HG03159 (cell line): ENCODE measurements around the gene CARD8.
"Not testable (repeated sequence)": the region's sequence is repeated elsewhere in the genome, so short reads cannot be mapped to it uniquely, and the experiment has no call there.

Experiments used
- ATAC-seq: cut with Tn5 transposase; IDR thresholded peaks from one replicate; pipeline ENCODE4 v1.9.1; 2021; ENCODE audit warnings: mild to moderate bottlenecking, moderate library complexity; ENCODE audit not compliant: unreplicated experiment

The CARD8 gene

GRCh38 chr19:48265326-48265725, 9.6 kb upstream of the CARD8 start:
- not testable (repeated sequence) for ATAC-seq

- not testable (repeated sequence) for ATAC-seq
Measured at GRCh38 chr19:48260359-48260714, 4.6 kb upstream of the CARD8 start.

GRCh38 chr19:48258992-48259391, 3.3 kb upstream of the CARD8 start:
- ATAC-seq = not testable (repeated sequence)

GRCh38 chr19:48258350-48258749, 2.6 kb upstream of the CARD8 start:
- ATAC-seq = no peak

DNA sequence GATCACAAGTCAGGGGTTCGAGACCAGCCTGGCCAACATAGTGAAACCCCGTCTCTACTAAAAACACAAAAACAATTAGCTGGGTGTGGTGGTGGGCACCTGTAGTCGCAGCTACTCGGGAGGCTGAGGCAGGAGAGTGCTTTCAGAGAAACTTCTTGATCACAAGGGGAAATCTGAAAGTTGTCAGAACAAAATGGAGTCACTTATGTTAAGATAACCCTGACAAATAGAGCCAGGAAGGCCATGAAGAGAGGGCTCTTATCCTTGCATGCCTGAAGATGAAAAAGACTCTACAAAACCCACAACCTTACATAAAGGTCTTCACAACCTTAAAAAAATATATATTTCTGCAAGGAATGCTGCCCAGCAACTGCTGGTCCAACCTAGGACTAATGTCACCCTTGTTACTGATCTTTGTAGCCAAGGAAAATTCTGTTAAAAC, 1.2 kb downstream of the CARD8 start:
- ATAC-seq = no peak

DNA sequence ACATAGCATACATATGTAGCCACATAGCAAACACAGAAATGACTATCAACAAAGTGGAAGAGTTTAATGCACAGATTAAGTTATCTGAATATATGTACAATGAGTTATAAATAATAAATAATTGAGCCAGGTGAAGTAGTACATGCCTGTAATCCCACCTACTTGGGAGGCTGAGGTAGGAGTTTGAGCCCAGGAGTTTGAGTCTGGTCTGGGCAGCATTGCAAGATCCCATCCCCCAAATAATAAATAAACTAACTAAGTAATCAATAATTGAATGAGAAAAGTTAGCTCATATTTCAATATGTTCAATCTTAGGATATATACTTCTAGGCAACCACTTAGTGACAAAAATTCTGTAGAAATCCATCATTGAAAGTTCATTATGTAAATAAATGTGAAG, 1.7 kb downstream of the CARD8 start:
- no peak for ATAC-seq

GRCh38 chr19:48252609-48253008, 3.1 kb downstream of the CARD8 start:
- no peak for ATAC-seq

DNA sequence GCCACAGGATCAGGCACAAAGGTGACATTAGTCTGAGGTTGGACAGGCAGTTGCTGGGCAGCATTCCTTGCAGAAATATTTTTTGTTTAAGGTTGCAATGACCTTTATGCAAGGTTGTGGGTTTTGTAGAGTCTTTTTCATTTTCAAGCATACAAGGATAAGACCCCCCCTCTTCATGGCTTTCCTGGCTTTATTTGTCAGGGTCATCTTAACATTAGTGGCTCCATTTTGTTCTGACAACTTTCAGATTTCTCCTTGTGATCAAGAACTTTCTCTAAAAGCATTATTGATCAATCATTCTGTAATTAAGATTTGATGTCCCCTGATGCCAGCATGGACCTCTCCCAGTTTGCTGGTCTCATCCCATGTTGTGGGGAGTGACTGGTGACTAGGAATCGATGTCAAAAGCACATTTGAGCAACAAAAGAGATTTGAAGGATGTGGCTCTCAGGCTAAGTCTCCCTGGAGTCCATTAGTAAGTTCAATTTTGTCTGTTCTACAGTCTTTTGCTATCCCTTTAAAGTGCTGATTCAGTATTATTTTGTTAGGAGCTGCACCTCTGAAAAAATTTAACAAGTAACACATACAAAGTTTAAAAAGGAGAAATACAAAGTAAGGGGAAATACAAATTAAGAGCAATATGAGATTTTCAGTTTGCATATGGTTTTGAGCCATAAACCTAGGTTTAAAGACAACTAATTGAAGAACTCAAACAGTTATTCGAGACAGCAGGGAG, 5.3 kb downstream of the CARD8 start:
- no peak for ATAC-seq

DNA sequence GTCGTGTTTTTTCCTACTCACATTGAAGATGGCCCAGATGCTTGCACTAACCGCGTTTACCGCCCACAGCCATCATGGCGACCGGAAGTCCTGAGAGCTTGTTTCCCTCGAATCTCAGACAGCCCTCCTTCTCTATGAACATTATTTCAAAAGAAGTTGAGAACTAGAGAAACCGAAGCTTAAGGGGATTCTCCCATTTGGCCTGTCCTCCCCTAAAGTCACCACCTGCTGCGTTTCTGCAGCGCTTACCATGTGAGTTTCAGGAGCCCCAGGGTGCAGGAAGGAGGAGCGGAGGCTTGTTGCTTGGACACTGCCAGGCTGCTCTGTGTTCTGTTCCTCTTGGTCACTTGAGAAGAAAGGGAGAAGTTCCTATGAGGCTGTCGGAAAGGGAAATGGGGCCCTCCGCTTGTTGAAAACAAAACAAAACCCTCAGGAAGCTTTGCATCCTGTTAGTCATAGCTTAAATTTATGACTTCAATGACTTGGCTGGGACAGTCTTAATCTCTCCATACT, 6.2 kb downstream of the CARD8 start:
- no peak for ATAC-seq

- no peak for ATAC-seq
Measured at GRCh38 chr19:48248081-48248833, 7.5 kb downstream of the CARD8 start.

DNA sequence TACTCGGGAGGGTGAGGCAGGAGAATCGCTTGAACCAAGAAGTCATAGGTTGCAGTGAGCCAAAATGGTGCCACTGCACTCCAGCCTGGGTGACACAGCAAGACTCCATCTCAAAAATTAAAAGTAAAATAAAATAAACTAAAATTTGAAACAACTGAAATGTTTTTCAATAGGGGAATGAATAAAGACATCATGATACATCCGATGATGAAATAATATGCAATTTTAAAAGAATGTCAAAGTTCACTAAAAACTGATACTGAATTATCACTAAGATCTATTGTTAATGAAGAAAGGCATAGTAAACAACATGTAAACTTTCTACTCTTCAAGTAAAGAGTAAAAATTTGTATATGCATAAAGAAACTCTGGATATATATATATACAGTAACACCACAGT, 8.5 kb downstream of the CARD8 start:
- ATAC-seq = no peak

DNA sequence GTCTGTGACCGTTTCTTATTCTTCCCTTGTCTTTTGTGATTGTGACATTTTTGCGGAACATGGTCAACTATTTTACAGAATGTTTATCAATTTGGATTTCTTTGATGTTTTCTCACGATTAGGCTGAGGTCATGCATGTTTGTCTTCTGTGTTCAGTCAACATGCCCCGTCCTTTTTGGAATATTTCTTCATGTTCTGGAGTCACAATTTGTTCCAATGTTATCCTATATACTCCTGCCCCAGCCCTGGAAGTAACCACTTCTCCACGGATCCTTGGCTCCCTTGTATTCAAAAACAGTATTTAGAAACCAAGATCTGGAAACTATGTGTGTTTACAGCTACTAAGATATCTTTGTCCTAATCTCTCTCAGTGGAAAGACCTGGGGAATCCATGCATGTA, 9.6 kb downstream of the CARD8 start:
- no peak for ATAC-seq

DNA sequence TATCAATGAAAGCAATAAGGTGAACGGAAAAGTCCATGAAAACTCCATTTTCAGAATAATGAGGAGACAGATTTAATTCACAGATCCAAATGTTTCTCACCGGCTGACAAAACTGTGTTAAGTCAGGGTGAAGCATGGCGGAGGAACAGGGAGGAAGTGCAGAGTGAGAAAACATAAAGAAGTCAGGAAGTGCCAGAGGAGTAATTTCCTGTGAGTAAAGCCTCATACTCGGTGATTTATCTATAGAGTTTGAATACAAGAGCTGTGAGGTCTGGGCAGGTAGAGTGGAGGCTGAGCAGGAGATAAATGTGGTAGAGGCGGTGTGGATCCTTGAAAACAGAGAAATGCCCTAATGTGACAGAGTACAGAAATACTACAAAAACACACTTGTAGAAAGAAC, 11.4 kb downstream of the CARD8 start:
- no peak for ATAC-seq

DNA sequence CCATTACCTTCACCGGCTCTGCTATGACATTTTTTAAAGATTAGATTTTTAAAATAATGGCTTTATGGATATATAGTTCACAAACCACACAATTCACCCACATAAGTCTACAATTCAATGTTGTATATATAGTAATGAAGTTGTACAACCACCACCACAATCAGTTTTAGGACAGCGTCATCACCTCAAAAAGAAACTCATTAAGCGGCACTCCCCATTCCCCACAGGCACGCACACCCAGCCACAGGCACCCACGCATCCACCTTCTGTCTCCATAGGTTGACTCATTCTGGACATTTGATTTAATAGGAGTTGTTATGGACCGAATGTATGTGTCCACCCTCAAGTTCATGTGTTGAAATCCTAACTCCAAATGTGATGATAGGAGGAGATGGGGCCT, 13.9 kb downstream of the CARD8 start:
- ATAC-seq = not testable (repeated sequence)

- ATAC-seq = no peak
Measured at GRCh38 chr19:48239582-48240141, 16.1 kb downstream of the CARD8 start.

GRCh38 chr19:48239120-48239519, 16.6 kb downstream of the CARD8 start:
- ATAC-seq = no peak

DNA sequence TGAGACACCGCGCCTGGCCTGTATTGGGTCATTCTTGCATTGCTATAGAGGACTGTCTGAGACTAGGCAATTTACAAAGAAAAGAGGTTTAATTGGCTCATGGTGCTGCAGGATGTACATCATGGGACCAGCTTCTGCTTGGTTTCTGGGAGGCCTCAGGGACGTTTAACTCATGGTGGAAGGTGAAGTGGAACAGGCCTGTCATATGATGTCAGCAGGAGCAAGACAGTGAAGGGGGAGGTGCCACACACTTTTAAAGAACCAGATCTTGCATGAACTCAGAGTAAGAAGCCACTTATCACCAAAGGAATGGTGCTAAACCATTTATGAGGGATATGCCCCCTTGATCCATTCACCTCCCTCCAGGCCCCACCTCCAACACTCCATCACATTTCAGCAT, 18.7 kb downstream of the CARD8 start:
- ATAC-seq = no peak

- no peak for ATAC-seq
Measured at GRCh38 chr19:48230555-48231129, 25.1 kb downstream of the CARD8 start.

DNA sequence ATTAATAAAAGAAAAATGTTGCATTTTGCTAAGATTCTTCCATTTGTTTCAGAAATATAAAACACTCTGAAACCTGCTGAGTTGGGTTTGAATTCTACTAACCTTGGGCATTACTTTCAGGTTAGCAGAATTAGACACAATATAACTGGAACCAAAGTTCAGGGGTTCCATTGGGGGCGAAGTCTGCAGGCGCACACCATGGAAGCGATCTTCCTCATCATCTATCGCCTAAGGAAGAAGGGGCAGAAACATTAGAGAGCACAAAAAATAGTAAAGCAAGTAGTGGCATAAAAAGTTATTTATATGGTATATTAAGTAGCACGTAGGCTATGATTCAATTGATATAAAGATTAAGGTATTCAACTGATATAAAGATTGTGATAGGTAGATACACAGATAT, 34.1 kb downstream of the CARD8 start:
- no peak for ATAC-seq

GRCh38 chr19:48220784-48221183, 34.9 kb downstream of the CARD8 start:
- ATAC-seq = not testable (repeated sequence)

GRCh38 chr19:48218997-48219396, 36.7 kb downstream of the CARD8 start:
- no peak for ATAC-seq

- ATAC-seq = no peak
Measured at GRCh38 chr19:48216933-48217332, 38.8 kb downstream of the CARD8 start.
